K562 (cell line): ENCODE results near the gene HOXA11. TPM values are rescaled to one million over a fixed set of nuclear protein-coding genes. Genes with fewer than 3 reads are reported as not detected.

Experiments used
- ATAC-seq: fragments of 200-7000 bp; cut with Tn5 transposase; 3 replicates; pipeline ENCODE4 v1.9.1; 2020; ENCODE audit warnings: moderate library complexity
- BruUV-seq: library from RNA; stranded (reverse); fragments of 400-500 nt; replicated peaks from 2 replicates; lab custom pipeline; 2021; lab: Mats Ljungman, UMichigan
- CTCF ChIA-PET: fragments of 300-600 bp; formaldehyde crosslinking; extraction: SDS; loops from one replicate; lab custom pipeline; 2021; ENCODE audit warnings: low intra/inter-chr PET ratio; lab: Yijun Ruan, JAX
- POLR2A ChIA-PET: fragments of 300-600, 350-650 bp; sonication (Branson Sonifier 250); formaldehyde crosslinking; extraction: SDS; loops from one replicate; lab custom pipeline; 2021; ENCODE audit warnings: antibody characterized with exemption, inconsistent platforms; lab: Yijun Ruan, JAX
- DNase-seq, 4 experiments: peaks; one replicate each; pipeline versions ENCODE4 v3.0.0 to v3.0.0-alpha.2; 2011 to 2018; ENCODE audit warnings: low spot score in 3 of 4, mixed read lengths in 3 of 4; ENCODE audit errors: extremely low read depth in 1 of 4
- FAIRE-seq: peaks from 2 replicates; lab custom pipeline; 2011; peaks lifted over from hg19 to GRCh38; lab: Jason Lieb, UNC
- H2AFZ ChIP-seq: 2 replicates; pipeline ENCODE4 v1.6.0; 2011; ENCODE audit warnings: low read depth, low read length, control low read depth, inconsistent platforms
- H3K27ac ChIP-seq: fragments of 200-600 bp; 3 replicates; pipeline ENCODE4 v1.8.0; 2011; ENCODE audit warnings: low read depth, mild to moderate bottlenecking, control low read depth, inconsistent platforms, low read length, moderate library complexity, mixed read lengths; ENCODE audit errors: extremely low read depth
- H3K27me3 ChIP-seq, 2 experiments: fragments of 300-600 bp in 1 of 2; 2 replicates in 1 of 2; 3 replicates in 1 of 2; pipeline versions ENCODE4 v1.6.0 to v1.8.0; 2011; ENCODE audit warnings: inconsistent platforms in 2 of 2, low read length in 2 of 2, mild to moderate bottlenecking in 1 of 2, mixed read lengths in 1 of 2, moderate library complexity in 1 of 2; ENCODE audit not compliant: control insufficient read depth in 2 of 2, insufficient read depth in 2 of 2
- H3K36me3 ChIP-seq: fragments of 300-600 bp; 3 replicates; pipeline ENCODE4 v1.8.0; 2011; ENCODE audit warnings: mild to moderate bottlenecking, low read length, inconsistent platforms; ENCODE audit not compliant: control insufficient read depth, insufficient read depth
- H3K4me1 ChIP-seq, 2 experiments: fragments of 200-600 bp in 1 of 2; replicated peaks in 1 of 2; 2 replicates in 1 of 2; 3 replicates in 1 of 2; pipeline versions ENCODE4 v1.5.1 to v1.8.0; 2011; ENCODE audit warnings: inconsistent platforms in 2 of 2, low read length in 2 of 2, mild to moderate bottlenecking in 1 of 2, mixed read lengths in 1 of 2, moderate library complexity in 1 of 2; ENCODE audit not compliant: control insufficient read depth in 2 of 2, insufficient read depth in 2 of 2
- H3K4me2 ChIP-seq: 2 replicates; pipeline ENCODE4 v1.6.1; 2011; ENCODE audit warnings: low read length, control low read depth, inconsistent platforms, mixed read lengths; ENCODE audit not compliant: insufficient read depth
- H3K4me3 ChIP-seq: fragments of 200-600 bp; sonication (generic), shearing (Covaris generic); 2 replicates; pipeline ENCODE4 v1.5.1; 2016; ENCODE audit warnings: control low read depth, inconsistent platforms
- H3K79me2 ChIP-seq: fragments of 200-600 bp; 3 replicates; pipeline ENCODE4 v1.8.0; 2011; ENCODE audit warnings: low read length, inconsistent platforms; ENCODE audit not compliant: control insufficient read depth, insufficient read depth
- H3K9ac ChIP-seq, 2 experiments: 2 replicates each; pipeline versions ENCODE4 v1.6.0 to v1.6.1; 2011; ENCODE audit warnings: low read depth in 2 of 2, low read length in 2 of 2, control low read depth in 1 of 2, inconsistent platforms in 1 of 2, mild to moderate bottlenecking in 1 of 2, mixed read lengths in 1 of 2; ENCODE audit not compliant: insufficient read depth in 1 of 2
- H3K9me1 ChIP-seq: one replicate; pipeline ENCODE4 v1.6.0; 2011; ENCODE audit warnings: inconsistent platforms, mild to moderate bottlenecking, low read length, moderate library complexity; ENCODE audit not compliant: control insufficient read depth, insufficient read depth
- H3K9me3 ChIP-seq: replicated peaks from 2 replicates; pipeline ENCODE4 v1.5.1; 2011; ENCODE audit warnings: low read depth, low read length, inconsistent platforms; ENCODE audit not compliant: control insufficient read depth, insufficient read depth
- H4K20me1 ChIP-seq: replicated peaks from 2 replicates; pipeline ENCODE4 v1.6.1; 2011; ENCODE audit warnings: low read length, inconsistent platforms, mixed read lengths; ENCODE audit not compliant: control insufficient read depth, insufficient read depth
- CBX8 ChIP-seq: fragments of 200-600 bp; sonication (generic); IDR thresholded peaks from 2 replicates; pipeline ENCODE4 v1.6.1; 2012; ENCODE audit warnings: borderline replicate concordance, mixed run types, low read depth, mild to moderate bottlenecking, moderate library complexity, mixed read lengths, low read length, control low read depth, inconsistent platforms; ENCODE audit not compliant: poor library complexity, severe bottlenecking; ENCODE audit errors: extremely low read depth
- FOS ChIP-seq: IDR thresholded peaks from 3 replicates; pipeline ENCODE4 v1.6.1; 2011; ENCODE audit not compliant: insufficient read length; ENCODE audit errors: extremely low read depth
- FOXJ2 ChIP-seq: fragments of 200-800 bp; sonication (Bioruptor generic); IDR thresholded peaks from 2 replicates; pipeline ENCODE4 v1.6.1; 2016; ENCODE audit warnings: missing genetic modification characterization, missing compliant biosample characterization
- HMG20A ChIP-seq: fragments of 450-650 bp; formaldehyde crosslinking; conservative IDR thresholded peaks from 2 replicates; pipeline ENCODE4 v1.4.0; 2020; ENCODE audit warnings: mild to moderate bottlenecking, mixed read lengths
- MYC ChIP-seq, 2 experiments: fragments of 250-450 bp in 1 of 2; sonication (Bioruptor Pico) in 1 of 2; IDR thresholded peaks; 2 replicates each; pipeline versions ENCODE4 v1.5.1 to v1.6.1; 2012 to 2021; ENCODE audit warnings: low read depth in 2 of 2, borderline replicate concordance in 1 of 2, improper control_type of control experiment in 1 of 2, low read length in 1 of 2, mild to moderate bottlenecking in 1 of 2, moderate library complexity in 1 of 2
- NKRF ChIP-seq: fragments of 450-650 bp; IDR thresholded peaks from 2 replicates; pipeline ENCODE4 v1.6.1; 2016; ENCODE audit warnings: borderline replicate concordance
- PHB ChIP-seq: fragments of 250-450 bp; sonication (Bioruptor Pico); IDR thresholded peaks from 2 replicates; pipeline ENCODE4 v1.5.0; 2021
- PHF21A ChIP-seq: fragments of 450-650 bp; IDR thresholded peaks from 2 replicates; pipeline ENCODE4 v1.6.1; 2017; ENCODE audit warnings: low read depth, borderline replicate concordance
- TAL1 ChIP-seq: fragments of 450-650 bp; IDR thresholded peaks from 2 replicates; pipeline ENCODE4 v1.6.1; 2016; ENCODE audit warnings: mild to moderate bottlenecking
- TFAP4 ChIP-seq: sonication (generic); formaldehyde crosslinking; IDR thresholded peaks from 2 replicates; pipeline ENCODE4 v1.8.0; 2022; ENCODE audit warnings: missing genetic modification reagents, mild to moderate bottlenecking, moderate library complexity, borderline replicate concordance
- ZBTB7A ChIP-seq: IDR thresholded peaks from 2 replicates; pipeline ENCODE4 v1.6.1; 2011; ENCODE audit warnings: low read depth, mild to moderate bottlenecking, low read length, moderate library complexity, borderline replicate concordance; ENCODE audit not compliant: control insufficient read depth
- ZNF12 ChIP-seq: sonication (generic); formaldehyde crosslinking; IDR thresholded peaks from 2 replicates; pipeline ENCODE4 v1.4.0; 2020; ENCODE audit warnings: mild to moderate bottlenecking, missing genetic modification reagents
- ZNF77 ChIP-seq: fragments of 250-450 bp; sonication (Bioruptor Pico); IDR thresholded peaks from 2 replicates; pipeline ENCODE4 v1.5.0; 2020
- WGBS: fragments of 100-300 bp; shearing (Covaris generic); methylation state at CpG from one replicate; pipeline ENCODE4 v1.1.6; 2016; ENCODE audit warnings: low coverage, mixed read lengths; ENCODE audit not compliant: insufficient coverage; ENCODE audit errors: missing lambda C conversion rate; 5-methylcytosine and 5-hydroxymethylcytosine counted together
- in situ Hi-C: fragments of 300-500 bp; cut with MboI; formaldehyde crosslinking; loops from 4 replicates; pipeline ENCODE4 v1.15.0; 2018; ENCODE audit warnings: inconsistent platforms, mixed read lengths
- intact Hi-C: fragments of 100-400 bp; cut with micrococcal nuclease; formaldehyde crosslinking; loops from 2 replicates; pipeline ENCODE4 v1.14.2; 2022
- polyA plus RNA-seq, 8 experiments: library from polyadenylated mRNA; depleted of rRNA in 4 of 8; stranded (reverse) in 5 of 8; unstranded in 3 of 8; fragments of >200 nt; fragmentation: Nextera tagmentation in 2 of 8; fragmentation: Illumina TruSeq in 1 of 8; extraction: Ambion mirVana in 2 of 8; extraction: Trizol in 1 of 8; gene quantifications; 2 replicates each; pipeline versions ENCODE4 v1.2.1 to v1.2.3, GENCODE V29; 2011 to 2014; ENCODE audit warnings: inconsistent platforms in 1 of 8, missing spikeins in 1 of 8
- total RNA-seq, 7 experiments: library from RNA; depleted of rRNA in 6 of 7; stranded (reverse); fragments of >200 nt in 6 of 7; fragmentation: Illumina TruSeq in 2 of 7; extraction: Trizol in 2 of 7; gene quantifications; 2 replicates each; pipeline versions ENCODE4 v1.2.1 to v1.2.3, GENCODE V29; 2011 to 2021; ENCODE audit warnings: low replicate concordance in 1 of 7

The HOXA11 gene
- total and polyA plus RNA-seq, 9 of the 15 experiments (the other 6 are each of a cell fraction or from before 2014, with no cell fraction given): not detected

GRCh38 chr7:27137640-27138315, 47.3 kb downstream of the HOXA11 start (continued):
- TF ChIP-seq PHB (CRISPR knock-in tag) (no peak), TFAP4 (CRISPR knock-in tag) (no peak), PHF21A (no peak), NKRF (no peak)
- TF ChIP-seq, all 486 proteins: peak for 0

- Histone ChIP-seq H3K4me1 (peaks cover 2 to 7% of the 10 kb centered on the region in 2 experiments; a peak in 2 of 5 replicates), H3K36me3 (no peaks in the 10 kb centered on the region), H3K79me2 (no peaks in the 10 kb centered on the region), H3K27ac (no peak overlapping the region), H3K27me3 (peaks cover 30 to 33% of the 10 kb centered on the region in 2 experiments), H3K9ac (no peak overlapping the region), H2AFZ (no peak overlapping the region), H3K9me3 (no peaks in the 10 kb centered on the region), H3K4me2 (no peak overlapping the region), H4K20me1 (no peaks in the 10 kb centered on the region), H3K9me1 (no peaks in the 10 kb centered on the region), H3K4me3 (no peak overlapping the region)
- ATAC-seq: no peak
- no peak for DNase-seq
- WGBS: 0% methylated on average over 2 of the region's 2 CpGs
- in situ Hi-C loops (no loop called here), intact Hi-C loops (no loop called here)
- ChIA-PET POLR2A (interaction anchor here (0.5 kb wide), 1 partner anchor 35 kb away, joined by 3 read pairs; no protein-coding TSS in a partner anchor), CTCF (no interaction called here)
- FAIRE-seq: no peak
- BruUV-seq: no TSS peak
- no peak for TF ChIP-seq HMG20A
- TF ChIP-seq FOXJ2: no peak
- no peak for TF ChIP-seq ZNF77 (CRISPR knock-in tag)
- TF ChIP-seq TAL1: no peak
- TF ChIP-seq MYC (IDR thresholded peaks at IDR 0.05; ENCODE audit: low read depth, low read length): no peak
- no peak for TF ChIP-seq MYC (CRISPR knock-in tag; IDR thresholded peaks at IDR 0.05; ENCODE audit: borderline replicate concordance, low read depth)
- TF ChIP-seq FOS: no peak
- no peak for TF ChIP-seq ZNF12 (CRISPR knock-in tag)
- peak; percentile 17 for TF ChIP-seq CBX8
- TF ChIP-seq ZBTB7A: no peak
Measured at GRCh38 chr7:27134392-27134791, 50.6 kb downstream of the HOXA11 start.
